GM12878 (cell line): ENCODE results near the gene POT1. TPM values are rescaled to one million over a fixed set of nuclear protein-coding genes. Genes with fewer than 3 reads are reported as not detected.
A peak's percentile ranks its signal among the peaks of the same experiment; 100 is the strongest.

Source experiments
- ATAC-seq: fragments of 200-7000 bp; cut with Tn5 transposase; 3 replicates; pipeline ENCODE4 v1.9.1; 2020; ENCODE audit warnings: mild to moderate bottlenecking, moderate library complexity
- BruUV-seq: library from RNA; stranded (reverse); fragments of 400-500 nt; replicated peaks from 2 replicates; lab custom pipeline; 2021; lab: Mats Ljungman, UMichigan
- CTCF ChIA-PET: fragments of 300-600 bp; sonication (Branson Sonifier 250); formaldehyde crosslinking; extraction: SDS; loops from one replicate; lab custom pipeline; 2021; ENCODE audit warnings: inconsistent platforms; lab: Yijun Ruan, JAX
- POLR2A ChIA-PET: fragments of 350-600 bp; formaldehyde crosslinking; extraction: SDS; loops from one replicate; lab custom pipeline; 2021; ENCODE audit warnings: inconsistent platforms; lab: Charles Lee
- RAD21 ChIA-PET: fragments of 300-600 bp; sonication (Branson Sonifier 250); formaldehyde crosslinking; loops from one replicate; lab custom pipeline; 2023; ENCODE audit warnings: antibody characterized with exemption; ENCODE audit not compliant: unreplicated experiment; lab: Charles Lee
- SMC1A ChIA-PET: fragments of 300-600 bp; sonication (Branson Sonifier 250); formaldehyde crosslinking; loops from one replicate; lab custom pipeline; 2023; ENCODE audit not compliant: unreplicated experiment, uncharacterized antibody; lab: Charles Lee
- DNase-seq: peaks from one replicate; pipeline ENCODE4 v3.0.0-alpha.2; 2011; ENCODE audit warnings: low read depth, low spot score
- FAIRE-seq: peaks from 3 replicates; lab custom pipeline; 2011; peaks lifted over from hg19 to GRCh38; lab: Jason Lieb, UNC
- H2AFZ ChIP-seq: 2 replicates; pipeline ENCODE4 v1.6.0; 2011; ENCODE audit warnings: low read depth, low read length, control low read depth; ENCODE audit not compliant: control insufficient read depth
- H3K27ac ChIP-seq: 2 replicates; pipeline ENCODE4 v1.5.1; 2011; ENCODE audit warnings: control low read depth; ENCODE audit not compliant: control insufficient read depth, insufficient read depth
- H3K27me3 ChIP-seq, 2 experiments: replicated peaks in 1 of 2; 2 replicates each; pipeline versions ENCODE4 v1.6.0 to v1.6.1; 2011; ENCODE audit warnings: low read length in 1 of 2; ENCODE audit not compliant: control insufficient read depth in 2 of 2, insufficient read depth in 2 of 2
- H3K36me3 ChIP-seq, 2 experiments: 2 replicates each; pipeline ENCODE4 v1.5.1; 2011; ENCODE audit warnings: low read length in 1 of 2; ENCODE audit not compliant: control insufficient read depth in 2 of 2, insufficient read depth in 2 of 2
- H3K4me1 ChIP-seq: 2 replicates; pipeline ENCODE4 v1.6.1; 2011; ENCODE audit warnings: mild to moderate bottlenecking, low read length, moderate library complexity, mixed read lengths; ENCODE audit not compliant: control insufficient read depth, insufficient read depth
- H3K4me2 ChIP-seq: 2 replicates; pipeline ENCODE4 v1.6.0; 2011; ENCODE audit warnings: control low read depth; ENCODE audit not compliant: control insufficient read depth, insufficient read depth
- H3K4me3 ChIP-seq: fragments of 200-600 bp; sonication (generic); 2 replicates; pipeline ENCODE4 v1.5.1; 2016
- H3K79me2 ChIP-seq: 2 replicates; pipeline ENCODE4 v1.6.0; 2011; ENCODE audit warnings: low read length; ENCODE audit not compliant: control insufficient read depth, insufficient read depth
- H3K9ac ChIP-seq: 2 replicates; pipeline ENCODE4 v1.8.0; 2011; ENCODE audit warnings: low read length, control low read depth, mixed read lengths; ENCODE audit not compliant: control insufficient read depth, insufficient read depth
- H3K9me3 ChIP-seq: replicated peaks from 3 replicates; pipeline ENCODE4 v1.5.1; 2011; ENCODE audit warnings: mild to moderate bottlenecking, low read length; ENCODE audit not compliant: control insufficient read depth, insufficient read depth
- H4K20me1 ChIP-seq: 2 replicates; pipeline ENCODE4 v1.6.0; 2011; ENCODE audit not compliant: control insufficient read depth, insufficient read depth
- BHLHE40 ChIP-seq, 2 experiments: fragments of 450-650 bp in 1 of 2; IDR thresholded peaks; 2 replicates each; pipeline ENCODE4 v1.6.1; 2011 to 2017; ENCODE audit warnings: low read depth in 2 of 2, borderline replicate concordance in 1 of 2, improper control_type of control experiment in 1 of 2, low read length in 1 of 2, mild to moderate bottlenecking in 1 of 2
- SIN3A ChIP-seq: IDR thresholded peaks from 2 replicates; pipeline ENCODE4 v1.6.1; 2012; ENCODE audit warnings: low read depth, low read length, improper control_type of control experiment
- SMAD1 ChIP-seq: fragments of 450-650 bp; IDR thresholded peaks from 2 replicates; pipeline ENCODE4 v1.6.1; 2018; ENCODE audit warnings: mild to moderate bottlenecking, low read depth; ENCODE audit not compliant: partially characterized antibody
- SREBF1 ChIP-seq: IDR thresholded peaks from 2 replicates; pipeline ENCODE4 v1.6.1; 2012; ENCODE audit warnings: mild to moderate bottlenecking, low read length
- ZSCAN29 ChIP-seq: fragments of 450-650 bp; IDR thresholded peaks from 2 replicates; pipeline ENCODE4 v1.6.1; 2017; ENCODE audit warnings: mild to moderate bottlenecking, moderate library complexity
- WGBS: methylation state at CpG from one replicate; pipeline ENCODE4 v1.1.6; 2016; ENCODE audit warnings: low lambda C conversion rate; ENCODE audit not compliant: insufficient replicate concordance, insufficient coverage; ENCODE audit errors: missing lambda C conversion rate; 5-methylcytosine and 5-hydroxymethylcytosine counted together
- in situ Hi-C: fragments of 300-500 bp; cut with MboI; formaldehyde crosslinking; loops from 9 replicates; pipeline ENCODE4 v1.14.3; 2018; ENCODE audit warnings: mixed read lengths
- intact Hi-C: fragments of 100-400 bp; cut with micrococcal nuclease; formaldehyde crosslinking; loops from one replicate; pipeline ENCODE4 v1.14.2; 2022; ENCODE audit not compliant: unreplicated experiment
- polyA plus RNA-seq, 11 experiments: library from polyadenylated mRNA; depleted of rRNA in 4 of 11; unstranded in 6 of 11; stranded (reverse) in 5 of 11; fragments of >200 nt; fragmentation: Nextera tagmentation in 4 of 11; fragmentation: Illumina TruSeq in 1 of 11; extraction: Ambion mirVana in 4 of 11; extraction: Trizol in 1 of 11; gene quantifications; 1 replicate in 1 of 11; 2 replicates in 10 of 11; pipeline versions ENCODE4 v1.2.1 to v1.2.3, GENCODE V29; 2011 to 2016; ENCODE audit warnings: inconsistent platforms in 2 of 11, missing spikeins in 2 of 11, low read depth in 1 of 11
- total RNA-seq, 4 experiments: library from RNA; depleted of rRNA in 3 of 4; stranded (reverse); fragments of >200 nt in 3 of 4; fragmentation: Illumina TruSeq in 1 of 4; extraction: Trizol in 1 of 4; gene quantifications; 2 replicates each; pipeline versions ENCODE4 v1.2.1 to v1.2.3, GENCODE V29; 2013 to 2021
- TF ChIP-seq, protein P1 (sequence below): fragments of 450-650 bp; IDR thresholded peaks from 2 replicates; pipeline ENCODE4 v1.6.1; 2016; ENCODE audit warnings: mild to moderate bottlenecking
- TF ChIP-seq, protein P2 (sequence below): fragments of 450-650 bp; IDR thresholded peaks from 2 replicates; pipeline ENCODE4 v1.6.1; 2018; ENCODE audit warnings: borderline replicate concordance, mild to moderate bottlenecking; ENCODE audit not compliant: partially characterized antibody

The POT1 gene
- total and polyA plus RNA-seq, 10 of the 15 experiments (the other 5 are each of a cell fraction or from before 2014, with no cell fraction given), result 16.3 to 87.0 (median 33.9) TPM

DNA sequence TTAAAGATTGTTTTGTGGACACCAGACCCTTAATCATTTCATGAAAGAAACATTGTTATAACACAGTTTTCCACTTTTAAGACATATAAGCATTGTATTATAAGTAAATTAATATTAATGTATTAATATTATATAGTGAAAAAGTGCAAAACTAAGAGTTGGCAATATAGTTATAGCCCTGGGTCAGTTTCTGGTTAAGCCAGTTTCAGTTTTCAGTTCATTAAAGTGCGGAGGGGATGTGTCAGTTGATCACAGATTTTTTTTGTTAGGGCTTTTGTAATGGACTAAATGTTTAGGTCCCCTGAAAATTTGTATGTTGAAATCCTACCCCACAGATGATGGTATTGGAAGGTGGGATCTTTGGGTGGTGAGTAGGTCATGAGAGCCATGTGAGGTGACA, 118.3 kb downstream of the POT1 start:
- RAD21 ChIA-PET, result no interaction called here
- Histone ChIP-seq H3K79me2 (no peaks in the 10 kb centered on the region), H3K4me3 (no peak overlapping the region), H3K9me3 (no peaks in the 10 kb centered on the region), H3K4me1 (no peaks in the 10 kb centered on the region), H3K9ac (no peak overlapping the region), H3K27ac (no peak overlapping the region), H3K36me3 (no peaks in the 10 kb centered on the region), H4K20me1 (no peaks in the 10 kb centered on the region), H3K4me2 (no peak overlapping the region), H3K27me3 (no peaks in the 10 kb centered on the region), H2AFZ (no peak overlapping the region)
- peak; percentile 66 for ATAC-seq
- CTCF ChIA-PET, result no interaction called here
- POLR2A ChIA-PET, result no interaction called here
- WGBS, result 80% methylated on average over 1 of the region's 1 CpG
- intact Hi-C loops, result no loop called here
- no TSS peak for BruUV-seq
- in situ Hi-C loops, result no loop called here
- TF ChIP-seq SREBF1 (no peak), SIN3A (no peak), ZSCAN29 (no peak), BHLHE40 (IDR thresholded peaks at IDR 0.05; ENCODE audit: borderline replicate concordance in 1 of 2, low read depth in 2 of 2, low read length in 1 of 2) (no peak), SMAD1 (no peak)
- TF ChIP-seq, protein P1, sequence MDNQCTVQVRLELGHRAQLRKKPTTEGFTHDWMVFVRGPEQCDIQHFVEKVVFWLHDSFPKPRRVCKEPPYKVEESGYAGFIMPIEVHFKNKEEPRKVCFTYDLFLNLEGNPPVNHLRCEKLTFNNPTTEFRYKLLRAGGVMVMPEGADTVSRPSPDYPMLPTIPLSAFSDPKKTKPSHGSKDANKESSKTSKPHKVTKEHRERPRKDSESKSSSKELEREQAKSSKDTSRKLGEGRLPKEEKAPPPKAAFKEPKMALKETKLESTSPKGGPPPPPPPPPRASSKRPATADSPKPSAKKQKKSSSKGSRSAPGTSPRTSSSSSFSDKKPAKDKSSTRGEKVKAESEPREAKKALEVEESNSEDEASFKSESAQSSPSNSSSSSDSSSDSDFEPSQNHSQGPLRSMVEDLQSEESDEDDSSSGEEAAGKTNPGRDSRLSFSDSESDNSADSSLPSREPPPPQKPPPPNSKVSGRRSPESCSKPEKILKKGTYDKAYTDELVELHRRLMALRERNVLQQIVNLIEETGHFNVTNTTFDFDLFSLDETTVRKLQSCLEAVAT, result no peak
- TF ChIP-seq, protein P2, sequence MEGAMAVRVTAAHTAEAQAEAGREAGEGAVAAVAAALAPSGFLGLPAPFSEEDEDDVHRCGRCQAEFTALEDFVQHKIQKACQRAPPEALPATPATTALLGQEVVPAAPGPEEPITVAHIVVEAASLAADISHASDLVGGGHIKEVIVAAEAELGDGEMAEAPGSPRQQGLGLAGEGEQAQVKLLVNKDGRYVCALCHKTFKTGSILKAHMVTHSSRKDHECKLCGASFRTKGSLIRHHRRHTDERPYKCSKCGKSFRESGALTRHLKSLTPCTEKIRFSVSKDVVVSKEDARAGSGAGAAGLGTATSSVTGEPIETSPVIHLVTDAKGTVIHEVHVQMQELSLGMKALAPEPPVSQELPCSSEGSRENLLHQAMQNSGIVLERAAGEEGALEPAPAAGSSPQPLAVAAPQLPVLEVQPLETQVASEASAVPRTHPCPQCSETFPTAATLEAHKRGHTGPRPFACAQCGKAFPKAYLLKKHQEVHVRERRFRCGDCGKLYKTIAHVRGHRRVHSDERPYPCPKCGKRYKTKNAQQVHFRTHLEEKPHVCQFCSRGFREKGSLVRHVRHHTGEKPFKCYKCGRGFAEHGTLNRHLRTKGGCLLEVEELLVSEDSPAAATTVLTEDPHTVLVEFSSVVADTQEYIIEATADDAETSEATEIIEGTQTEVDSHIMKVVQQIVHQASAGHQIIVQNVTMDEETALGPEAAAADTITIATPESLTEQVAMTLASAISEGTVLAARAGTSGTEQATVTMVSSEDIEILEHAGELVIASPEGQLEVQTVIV, result no peak
- SMC1A ChIA-PET, result no interaction called here
- no peak for DNase-seq
- no peak for FAIRE-seq
